GM12878 (cell line): Measurements from ENCODE around the gene NEK2. TPM values are rescaled to one million over a fixed set of nuclear protein-coding genes. Genes with fewer than 3 reads are reported as not detected.

Experiments
- ATAC-seq: fragments of 200-7000 bp; cut with Tn5 transposase; 3 replicates; pipeline ENCODE4 v1.9.1; 2020; ENCODE audit warnings: mild to moderate bottlenecking, moderate library complexity
- BruUV-seq: library from RNA; stranded (reverse); fragments of 400-500 nt; replicated peaks from 2 replicates; lab custom pipeline; 2021; lab: Mats Ljungman, UMichigan
- CTCF ChIA-PET: fragments of 300-600 bp; sonication (Branson Sonifier 250); formaldehyde crosslinking; extraction: SDS; loops from one replicate; lab custom pipeline; 2021; ENCODE audit warnings: inconsistent platforms; lab: Yijun Ruan, JAX
- POLR2A ChIA-PET: fragments of 350-600 bp; formaldehyde crosslinking; extraction: SDS; loops from one replicate; lab custom pipeline; 2021; ENCODE audit warnings: inconsistent platforms; lab: Charles Lee
- RAD21 ChIA-PET: fragments of 300-600 bp; sonication (Branson Sonifier 250); formaldehyde crosslinking; loops from one replicate; lab custom pipeline; 2023; ENCODE audit warnings: antibody characterized with exemption; ENCODE audit not compliant: unreplicated experiment; lab: Charles Lee
- SMC1A ChIA-PET: fragments of 300-600 bp; sonication (Branson Sonifier 250); formaldehyde crosslinking; loops from one replicate; lab custom pipeline; 2023; ENCODE audit not compliant: unreplicated experiment, uncharacterized antibody; lab: Charles Lee
- DNase-seq: peaks from one replicate; pipeline ENCODE4 v3.0.0-alpha.2; 2011; ENCODE audit warnings: low read depth, low spot score
- FAIRE-seq: peaks from 3 replicates; lab custom pipeline; 2011; peaks lifted over from hg19 to GRCh38; lab: Jason Lieb, UNC
- H2AFZ ChIP-seq: 2 replicates; pipeline ENCODE4 v1.6.0; 2011; ENCODE audit warnings: low read depth, low read length, control low read depth; ENCODE audit not compliant: control insufficient read depth
- H3K27ac ChIP-seq: 2 replicates; pipeline ENCODE4 v1.5.1; 2011; ENCODE audit warnings: control low read depth; ENCODE audit not compliant: control insufficient read depth, insufficient read depth
- H3K27me3 ChIP-seq, 2 experiments: replicated peaks in 1 of 2; 2 replicates each; pipeline versions ENCODE4 v1.6.0 to v1.6.1; 2011; ENCODE audit warnings: low read length in 1 of 2; ENCODE audit not compliant: control insufficient read depth in 2 of 2, insufficient read depth in 2 of 2
- H3K36me3 ChIP-seq, 2 experiments: 2 replicates each; pipeline ENCODE4 v1.5.1; 2011; ENCODE audit warnings: low read length in 1 of 2; ENCODE audit not compliant: control insufficient read depth in 2 of 2, insufficient read depth in 2 of 2
- H3K4me1 ChIP-seq: 2 replicates; pipeline ENCODE4 v1.6.1; 2011; ENCODE audit warnings: mild to moderate bottlenecking, low read length, moderate library complexity, mixed read lengths; ENCODE audit not compliant: control insufficient read depth, insufficient read depth
- H3K4me2 ChIP-seq: 2 replicates; pipeline ENCODE4 v1.6.0; 2011; ENCODE audit warnings: control low read depth; ENCODE audit not compliant: control insufficient read depth, insufficient read depth
- H3K4me3 ChIP-seq: fragments of 200-600 bp; sonication (generic); 2 replicates; pipeline ENCODE4 v1.5.1; 2016
- H3K79me2 ChIP-seq: 2 replicates; pipeline ENCODE4 v1.6.0; 2011; ENCODE audit warnings: low read length; ENCODE audit not compliant: control insufficient read depth, insufficient read depth
- H3K9ac ChIP-seq: 2 replicates; pipeline ENCODE4 v1.8.0; 2011; ENCODE audit warnings: low read length, control low read depth, mixed read lengths; ENCODE audit not compliant: control insufficient read depth, insufficient read depth
- H3K9me3 ChIP-seq: replicated peaks from 3 replicates; pipeline ENCODE4 v1.5.1; 2011; ENCODE audit warnings: mild to moderate bottlenecking, low read length; ENCODE audit not compliant: control insufficient read depth, insufficient read depth
- H4K20me1 ChIP-seq: 2 replicates; pipeline ENCODE4 v1.6.0; 2011; ENCODE audit not compliant: control insufficient read depth, insufficient read depth
- ASH2L ChIP-seq: fragments of 300-600, 200-600 bp; sonication (generic); IDR thresholded peaks from 2 replicates; pipeline ENCODE4 v1.6.1; 2017; ENCODE audit warnings: low read depth, mild to moderate bottlenecking, borderline replicate concordance
- ATF7 ChIP-seq: fragments of 450-650 bp; IDR thresholded peaks from 2 replicates; pipeline ENCODE4 v1.6.1; 2016; ENCODE audit warnings: low read depth, mild to moderate bottlenecking
- BCL11A ChIP-seq: IDR thresholded peaks from 2 replicates; pipeline ENCODE4 v1.6.1; 2011; ENCODE audit warnings: low read depth, low read length
- BCLAF1 ChIP-seq: fragments of 450-650 bp; IDR thresholded peaks from 2 replicates; pipeline ENCODE4 v1.6.1; 2017; ENCODE audit warnings: antibody characterized with exemption, mild to moderate bottlenecking, moderate library complexity
- GABPA ChIP-seq: IDR thresholded peaks from 2 replicates; pipeline ENCODE4 v1.6.1; 2014; ENCODE audit warnings: antibody characterized with exemption, low read depth, mild to moderate bottlenecking, inconsistent platforms
- GATAD2B ChIP-seq: fragments of 450-650 bp; conservative IDR thresholded peaks from 2 replicates; pipeline ENCODE4 v1.6.1; 2017; ENCODE audit warnings: low read depth, mild to moderate bottlenecking, moderate library complexity
- IKZF1 ChIP-seq: fragments of 450-650 bp; conservative IDR thresholded peaks from 2 replicates; pipeline ENCODE4 v1.6.1; 2017; ENCODE audit warnings: antibody characterized with exemption, mild to moderate bottlenecking
- MEF2B ChIP-seq: fragments of 450-650 bp; IDR thresholded peaks from 2 replicates; pipeline ENCODE4 v1.6.1; 2018; ENCODE audit warnings: mild to moderate bottlenecking, moderate library complexity; ENCODE audit not compliant: partially characterized antibody, poor library complexity, severe bottlenecking
- NFXL1 ChIP-seq: fragments of 450-650 bp; IDR thresholded peaks from 2 replicates; pipeline ENCODE4 v1.6.1; 2017; ENCODE audit warnings: antibody characterized with exemption, mild to moderate bottlenecking, borderline replicate concordance
- PKNOX1 ChIP-seq: fragments of 450-650 bp; IDR thresholded peaks from 2 replicates; pipeline ENCODE4 v1.6.1; 2016; ENCODE audit warnings: mild to moderate bottlenecking
- POLR2A ChIP-seq: IDR thresholded peaks from 2 replicates; pipeline ENCODE4 v1.6.1; 2011; ENCODE audit warnings: low read depth, mild to moderate bottlenecking, low read length
- RCOR1 ChIP-seq: conservative IDR thresholded peaks from 2 replicates; pipeline ENCODE4 v1.6.1; 2012; ENCODE audit warnings: low read depth, low read length, improper control_type of control experiment
- SIX5 ChIP-seq: IDR thresholded peaks from 2 replicates; pipeline ENCODE4 v1.6.1; 2011; ENCODE audit warnings: mild to moderate bottlenecking, low read depth, low read length, moderate library complexity; ENCODE audit not compliant: severe bottlenecking
- SMARCA5 ChIP-seq: fragments of 450-650 bp; IDR thresholded peaks from 2 replicates; pipeline ENCODE4 v1.6.1; 2017; ENCODE audit warnings: mild to moderate bottlenecking
- SREBF1 ChIP-seq: IDR thresholded peaks from 2 replicates; pipeline ENCODE4 v1.6.1; 2012; ENCODE audit warnings: mild to moderate bottlenecking, low read length
- STAT1 ChIP-seq: fragments of 450-650 bp; conservative IDR thresholded peaks from 2 replicates; pipeline ENCODE4 v1.6.1; 2014; ENCODE audit warnings: antibody characterized with exemption, mild to moderate bottlenecking
- WGBS: methylation state at CpG from one replicate; pipeline ENCODE4 v1.1.6; 2016; ENCODE audit warnings: low lambda C conversion rate; ENCODE audit not compliant: insufficient replicate concordance, insufficient coverage; ENCODE audit errors: missing lambda C conversion rate; 5-methylcytosine and 5-hydroxymethylcytosine counted together
- in situ Hi-C: fragments of 300-500 bp; cut with MboI; formaldehyde crosslinking; loops from 9 replicates; pipeline ENCODE4 v1.14.3; 2018; ENCODE audit warnings: mixed read lengths
- intact Hi-C: fragments of 100-400 bp; cut with micrococcal nuclease; formaldehyde crosslinking; loops from one replicate; pipeline ENCODE4 v1.14.2; 2022; ENCODE audit not compliant: unreplicated experiment
- polyA plus RNA-seq, 11 experiments: library from polyadenylated mRNA; depleted of rRNA in 4 of 11; unstranded in 6 of 11; stranded (reverse) in 5 of 11; fragments of >200 nt; fragmentation: Nextera tagmentation in 4 of 11; fragmentation: Illumina TruSeq in 1 of 11; extraction: Ambion mirVana in 4 of 11; extraction: Trizol in 1 of 11; gene quantifications; 1 replicate in 1 of 11; 2 replicates in 10 of 11; pipeline versions ENCODE4 v1.2.1 to v1.2.3, GENCODE V29; 2011 to 2016; ENCODE audit warnings: inconsistent platforms in 2 of 11, missing spikeins in 2 of 11, low read depth in 1 of 11
- total RNA-seq, 4 experiments: library from RNA; depleted of rRNA in 3 of 4; stranded (reverse); fragments of >200 nt in 3 of 4; fragmentation: Illumina TruSeq in 1 of 4; extraction: Trizol in 1 of 4; gene quantifications; 2 replicates each; pipeline versions ENCODE4 v1.2.1 to v1.2.3, GENCODE V29; 2013 to 2021
- TF ChIP-seq, protein P1 (sequence below): fragments of 450-650 bp; IDR thresholded peaks from 2 replicates; pipeline ENCODE4 v1.6.1; 2017; ENCODE audit warnings: low read depth, mild to moderate bottlenecking, moderate library complexity

The NEK2 gene
- total and polyA plus RNA-seq, 10 of the 15 experiments (the other 5 are each of a cell fraction or from before 2014, with no cell fraction given) = 16.7 to 49.7 (median 36.9) TPM

GRCh38 chr1:211698161-211699026 lies 23.0 kb upstream of the NEK2 start:
- WGBS = 8% methylated on average over 29 of the region's 29 CpGs
- no peak overlapping the region for H3K27ac ChIP-seq
- no peaks in the 10 kb centered on the region for H4K20me1 ChIP-seq
- RAD21 ChIA-PET = interaction anchor here (0.6 to 8.5 kb wide), 56 partner anchors 16 to 767 kb away, joined by 3 to 224 read pairs (median 4); partner anchors contain the start of genes DTL, INTS7, NEK2 and SLC30A1
- no TSS peak for BruUV-seq
- DNase-seq = peak; percentile 55
- in situ Hi-C loops = loop anchor here (5.0 kb wide), 3 partner anchors 134 to 339 kb away; partner anchors contain the start of genes DTL, INTS7 and LPGAT1
- H3K9me3 ChIP-seq = no peaks in the 10 kb centered on the region; the same call in 2 of the 3 replicates
- no peaks in the 10 kb centered on the region for H3K36me3 ChIP-seq
- FAIRE-seq = peak; percentile 88
- POLR2A ChIA-PET = interaction anchor here (0.9 to 5.5 kb wide), 13 partner anchors 15 to 337 kb away, joined by 3 to 66 read pairs (median 12); partner anchors contain the start of genes DTL and INTS7
- no peaks in the 10 kb centered on the region for H3K27me3 ChIP-seq
- H3K9ac ChIP-seq = no peak overlapping the region
- peak; percentile 78 for ATAC-seq
- H3K4me3 ChIP-seq = 0 out of 2 replicates have a peak overlapping the region, but pooled peaks have one; percentile 31
- CTCF ChIA-PET = interaction anchor here (0.7 to 9.2 kb wide), 62 partner anchors 10 to 757 kb away, joined by 3 to 244 read pairs (median 6); partner anchors contain the start of genes DTL, INTS7 and NEK2
- intact Hi-C loops = loop anchor here (1.0 to 5.0 kb wide), 6 partner anchors 44 to 589 kb away; partner anchors contain the start of genes DTL, INTS7, LPGAT1 and PPP2R5A
- SMC1A ChIA-PET = interaction anchor here (0.6 to 11.3 kb wide), 59 partner anchors 9 to 758 kb away, joined by 3 to 311 read pairs (median 5); partner anchors contain the start of genes DTL, INTS7 and NEK2
- peak overlapping the region; percentile 84 for H2AFZ ChIP-seq
- H3K79me2 ChIP-seq = no peaks in the 10 kb centered on the region
- H3K4me2 ChIP-seq = peak overlapping the region; percentile 86
- H3K4me1 ChIP-seq = peaks cover 40% of the 10 kb centered on the region
- TF ChIP-seq SREBF1 = 0 out of 2 replicates have a peak, but pooled peaks have one; percentile 14
- 0 out of 2 replicates have a peak, but pooled peaks have one; percentile 34 for TF ChIP-seq RCOR1
- no peak for TF ChIP-seq GABPA
- TF ChIP-seq BCL11A = 0 out of 2 replicates have a peak, but pooled peaks have one; percentile 3
- peak; percentile 50 for TF ChIP-seq IKZF1
- no peak for TF ChIP-seq POLR2A
- TF ChIP-seq GATAD2B = 0 out of 2 replicates have a peak, but pooled peaks have one; percentile 54
- peak; percentile 91 for TF ChIP-seq SMARCA5
- no peak for TF ChIP-seq SIX5
- TF ChIP-seq, protein P1, sequence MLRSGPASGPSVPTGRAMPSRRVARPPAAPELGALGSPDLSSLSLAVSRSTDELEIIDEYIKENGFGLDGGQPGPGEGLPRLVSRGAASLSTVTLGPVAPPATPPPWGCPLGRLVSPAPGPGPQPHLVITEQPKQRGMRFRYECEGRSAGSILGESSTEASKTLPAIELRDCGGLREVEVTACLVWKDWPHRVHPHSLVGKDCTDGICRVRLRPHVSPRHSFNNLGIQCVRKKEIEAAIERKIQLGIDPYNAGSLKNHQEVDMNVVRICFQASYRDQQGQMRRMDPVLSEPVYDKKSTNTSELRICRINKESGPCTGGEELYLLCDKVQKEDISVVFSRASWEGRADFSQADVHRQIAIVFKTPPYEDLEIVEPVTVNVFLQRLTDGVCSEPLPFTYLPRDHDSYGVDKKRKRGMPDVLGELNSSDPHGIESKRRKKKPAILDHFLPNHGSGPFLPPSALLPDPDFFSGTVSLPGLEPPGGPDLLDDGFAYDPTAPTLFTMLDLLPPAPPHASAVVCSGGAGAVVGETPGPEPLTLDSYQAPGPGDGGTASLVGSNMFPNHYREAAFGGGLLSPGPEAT = no peak
- 0 out of 2 replicates have a peak, but pooled peaks have one; percentile 4 for TF ChIP-seq PKNOX1
- TF ChIP-seq BCLAF1 = no peak
- TF ChIP-seq STAT1 = peak; percentile 66; the same call in 1 of the 2 replicates
- no peak for TF ChIP-seq NFXL1
- TF ChIP-seq MEF2B = peak; percentile 77
- peak; percentile 34 for TF ChIP-seq ATF7
- no peak for TF ChIP-seq ASH2L
